C4-2B (cell line): ENCODE results near the gene RARS1.

Experiments used
- H3K27ac ChIP-seq: fragments of 450-650 bp; 2 replicates; pipeline ENCODE4 v1.5.1; 2017
- CTCF ChIP-seq: fragments of 450-650 bp; conservative IDR thresholded peaks from 2 replicates; pipeline ENCODE4 v1.5.1; 2017; ENCODE audit warnings: mild to moderate bottlenecking
- ZFX ChIP-seq: fragments of 450-650 bp; IDR thresholded peaks from 2 replicates; pipeline ENCODE4 v1.6.1; 2017

The RARS1 gene

GRCh38 chr5:168468836-168469235, 17.4 kb upstream of the RARS1 start:
- TF ChIP-seq ZFX = no peak
- no peak for TF ChIP-seq CTCF
- H3K27ac ChIP-seq = no peak overlapping the region

GRCh38 chr5:168469816-168470215, 16.5 kb upstream of the RARS1 start:
- no peak overlapping the region for H3K27ac ChIP-seq
- TF ChIP-seq ZFX (no peak), CTCF (no peak)

GRCh38 chr5:168471785-168472184, 14.5 kb upstream of the RARS1 start:
- TF ChIP-seq CTCF = no peak
- no peak for TF ChIP-seq ZFX
- no peak overlapping the region for H3K27ac ChIP-seq

GRCh38 chr5:168472329-168472728, 13.9 kb upstream of the RARS1 start:
- H3K27ac ChIP-seq = no peak overlapping the region
- TF ChIP-seq CTCF = no peak
- TF ChIP-seq ZFX = no peak

- TF ChIP-seq CTCF (no peak), ZFX (no peak)
- no peak overlapping the region for H3K27ac ChIP-seq
Observed at GRCh38 chr5:168474319-168474718, 12.0 kb upstream of the RARS1 start.

- TF ChIP-seq ZFX (no peak), CTCF (no peak)
- H3K27ac ChIP-seq = no peak overlapping the region
Observed at GRCh38 chr5:168477060-168477459, 9.2 kb upstream of the RARS1 start.

GRCh38 chr5:168479166-168479565, 7.1 kb upstream of the RARS1 start:
- no peak for TF ChIP-seq CTCF
- TF ChIP-seq ZFX = no peak

More at GRCh38 chr5:168479166-168479565, 7.1 kb upstream of the RARS1 start:
- no peak overlapping the region for H3K27ac ChIP-seq
